Fibroblast of pulmonary artery (primary cell): ENCODE measurements around the gene SLC23A2.

Experiments used
- DNase-seq: peaks from one replicate; pipeline ENCODE4 v3.0.0-alpha.2; 2010; ENCODE audit warnings: low read depth
- H3K4me3 ChIP-seq: replicated peaks from 2 replicates; pipeline ENCODE4 v1.5.1; 2011; ENCODE audit warnings: low read depth, mild to moderate bottlenecking, control low read depth, low read length, moderate library complexity
- TF ChIP-seq, protein P1 (sequence below): IDR thresholded peaks from 2 replicates; pipeline ENCODE4 v1.5.1; 2011; ENCODE audit warnings: mild to moderate bottlenecking, control low read depth, low read length, inconsistent platforms; ENCODE audit errors: missing control alignments

Gene SLC23A2

DNA sequence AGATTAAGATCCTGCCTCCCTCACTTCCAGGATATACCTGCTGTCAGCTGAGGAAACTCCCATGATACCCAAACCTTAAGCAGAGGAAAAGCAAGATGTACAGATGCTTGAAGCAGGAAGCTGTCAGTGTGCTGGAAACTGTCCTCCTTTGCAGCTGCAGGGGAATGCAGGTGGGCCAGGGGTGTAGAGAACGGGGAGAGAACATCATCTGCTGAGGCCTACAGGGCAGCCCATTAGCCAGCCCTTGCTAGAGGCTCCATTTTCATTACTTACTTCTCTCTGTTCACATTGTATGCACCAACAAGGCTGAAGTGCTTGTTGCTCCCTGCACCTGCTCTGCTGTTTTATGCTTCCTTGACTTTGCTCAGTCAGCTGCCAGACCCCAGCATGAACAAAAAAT lies 160.5 kb downstream of the SLC23A2 start:
- no peak for DNase-seq
- no peak overlapping the region for H3K4me3 ChIP-seq
- TF ChIP-seq, protein P1, sequence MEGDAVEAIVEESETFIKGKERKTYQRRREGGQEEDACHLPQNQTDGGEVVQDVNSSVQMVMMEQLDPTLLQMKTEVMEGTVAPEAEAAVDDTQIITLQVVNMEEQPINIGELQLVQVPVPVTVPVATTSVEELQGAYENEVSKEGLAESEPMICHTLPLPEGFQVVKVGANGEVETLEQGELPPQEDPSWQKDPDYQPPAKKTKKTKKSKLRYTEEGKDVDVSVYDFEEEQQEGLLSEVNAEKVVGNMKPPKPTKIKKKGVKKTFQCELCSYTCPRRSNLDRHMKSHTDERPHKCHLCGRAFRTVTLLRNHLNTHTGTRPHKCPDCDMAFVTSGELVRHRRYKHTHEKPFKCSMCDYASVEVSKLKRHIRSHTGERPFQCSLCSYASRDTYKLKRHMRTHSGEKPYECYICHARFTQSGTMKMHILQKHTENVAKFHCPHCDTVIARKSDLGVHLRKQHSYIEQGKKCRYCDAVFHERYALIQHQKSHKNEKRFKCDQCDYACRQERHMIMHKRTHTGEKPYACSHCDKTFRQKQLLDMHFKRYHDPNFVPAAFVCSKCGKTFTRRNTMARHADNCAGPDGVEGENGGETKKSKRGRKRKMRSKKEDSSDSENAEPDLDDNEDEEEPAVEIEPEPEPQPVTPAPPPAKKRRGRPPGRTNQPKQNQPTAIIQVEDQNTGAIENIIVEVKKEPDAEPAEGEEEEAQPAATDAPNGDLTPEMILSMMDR, result no peak

DNA sequence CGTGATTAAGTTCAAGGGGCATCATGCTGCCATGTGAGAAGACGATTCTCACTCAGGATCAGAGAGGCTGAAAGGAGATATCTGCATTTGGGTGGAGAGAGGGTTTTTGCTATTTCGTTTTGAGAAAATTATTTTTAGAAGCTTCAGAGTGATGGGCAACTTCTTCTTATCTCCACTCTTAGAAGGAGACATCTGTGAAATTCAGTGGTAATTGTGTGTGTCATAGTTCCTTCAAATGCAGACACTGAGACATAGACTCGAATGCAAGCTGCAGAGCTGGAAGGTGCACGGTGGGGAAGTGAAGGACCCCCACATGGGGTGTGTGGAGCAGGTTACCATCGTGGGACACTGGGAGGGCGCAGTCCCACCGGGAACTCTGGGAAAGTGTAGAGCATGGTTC lies 162.8 kb downstream of the SLC23A2 start:
- no peak for DNase-seq
- no peak overlapping the region for H3K4me3 ChIP-seq
- TF ChIP-seq, protein P1, result no peak

DNA sequence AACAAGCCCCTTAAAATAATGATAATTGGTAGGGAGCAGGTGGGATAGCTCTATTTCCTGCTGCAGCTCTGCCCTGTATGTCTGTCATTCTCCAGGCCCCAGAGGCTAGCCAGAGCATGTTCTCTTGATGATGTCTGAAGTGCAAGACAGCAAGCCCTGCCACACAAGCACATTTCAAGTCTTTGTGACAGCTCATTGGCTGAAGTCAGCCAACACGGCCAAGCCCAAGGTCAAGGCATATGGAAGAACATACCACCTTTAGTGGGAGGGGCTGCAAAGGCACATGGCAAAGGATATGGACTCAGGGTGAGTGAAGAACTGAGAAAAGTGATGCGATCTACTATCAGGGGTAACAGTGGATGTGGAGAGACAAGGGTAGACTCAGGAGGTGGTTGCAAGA lies 163.6 kb downstream of the SLC23A2 start:
- H3K4me3 ChIP-seq, result no peak overlapping the region
- DNase-seq, result no peak
- TF ChIP-seq, protein P1, result no peak

DNA sequence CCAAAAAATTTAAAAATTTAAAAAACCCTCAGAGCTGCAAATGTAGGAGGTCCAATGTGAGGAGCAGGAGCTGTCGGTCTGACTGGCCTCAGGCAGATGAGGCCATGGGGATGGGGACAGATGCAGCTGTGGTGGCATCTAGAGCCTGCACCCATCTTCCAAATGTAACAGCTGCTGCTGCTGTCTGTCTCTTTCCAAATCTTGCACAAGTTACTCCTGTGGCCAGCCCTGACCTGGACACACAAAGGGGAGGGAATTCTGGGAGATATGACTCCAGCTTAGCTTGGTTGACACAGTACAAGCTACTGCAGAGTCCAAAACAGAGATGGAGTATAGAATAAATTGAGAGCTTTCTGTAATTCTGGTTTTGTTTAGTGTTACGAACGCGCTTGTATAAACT lies 164.4 kb downstream of the SLC23A2 start:
- TF ChIP-seq, protein P1, result no peak

DNA sequence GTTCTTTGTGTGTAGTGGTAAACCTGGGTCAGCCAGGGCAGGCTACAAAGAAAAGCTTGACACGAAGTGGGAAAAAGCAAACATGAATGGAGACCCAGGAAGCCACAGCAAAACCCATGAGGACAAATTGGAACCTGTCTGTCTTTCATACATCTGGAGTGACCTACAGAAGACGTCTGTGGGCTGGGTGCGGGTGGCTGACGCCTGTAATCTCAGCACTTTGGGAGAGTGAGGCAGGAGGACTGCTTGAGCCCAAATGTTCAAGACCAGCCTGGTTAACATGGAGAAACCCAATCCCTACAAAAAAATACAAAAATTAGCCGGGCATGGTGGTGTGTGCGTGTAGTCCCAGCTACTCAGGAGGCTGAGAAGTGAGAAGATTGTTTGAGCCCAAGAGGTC lies 164.8 kb downstream of the SLC23A2 start:
- no peak overlapping the region for H3K4me3 ChIP-seq
- no peak for DNase-seq
- TF ChIP-seq, protein P1, result no peak

More for the DNA sequence above, 164.4 kb downstream of the SLC23A2 start:
- no peak for DNase-seq
- no peak overlapping the region for H3K4me3 ChIP-seq

DNA sequence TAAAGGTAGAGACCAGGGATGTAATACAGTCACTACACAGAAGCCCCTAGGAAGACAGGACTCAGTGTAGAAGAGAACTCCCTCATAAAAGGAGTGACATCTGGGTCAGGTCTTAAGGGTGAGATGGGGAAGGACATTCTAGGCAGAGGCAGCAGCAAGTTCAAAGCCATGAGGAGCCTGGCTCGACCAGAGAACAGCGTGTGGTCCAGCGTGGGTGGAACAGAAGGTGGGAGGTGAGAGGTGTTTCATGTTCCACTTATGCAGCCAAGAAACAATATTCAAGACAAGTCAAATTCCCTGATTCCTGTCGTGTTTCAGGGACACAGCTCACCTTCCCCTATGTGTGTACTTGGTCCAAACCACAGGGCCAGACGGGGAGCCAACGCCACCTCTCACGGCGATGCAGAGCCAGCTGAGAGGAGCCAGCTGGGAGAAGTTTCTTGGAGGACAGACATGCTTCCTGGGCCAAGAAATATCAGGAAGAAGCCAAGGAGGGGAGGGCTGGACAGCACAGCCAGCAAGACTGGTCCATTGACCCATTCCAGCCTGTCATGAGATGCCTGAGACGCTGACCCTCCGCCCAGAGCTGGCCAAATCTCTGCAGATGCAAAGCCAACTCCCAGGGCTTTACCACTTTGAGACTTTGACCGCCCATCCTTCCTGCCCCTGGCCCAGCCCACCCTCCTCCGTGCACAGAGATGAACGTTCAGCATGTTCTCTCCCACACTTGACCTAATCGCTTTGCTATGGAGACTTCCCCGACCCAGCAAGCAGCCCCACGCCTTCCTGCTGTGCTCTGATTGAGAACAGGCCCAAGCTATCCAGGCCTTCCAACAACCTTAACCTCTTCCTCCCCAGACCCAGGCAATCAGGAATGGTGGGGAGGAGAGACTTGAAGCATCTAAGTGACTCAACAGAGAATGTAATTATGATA lies 165.8 kb downstream of the SLC23A2 start:
- H3K4me3 ChIP-seq, result no peak overlapping the region
- peak; percentile 86 for DNase-seq
- TF ChIP-seq, protein P1, result no peak
